K562 (cell line): ENCODE measurements around the gene MFNG. TPM values are rescaled to one million over a fixed set of nuclear protein-coding genes. Genes with fewer than 3 reads are reported as not detected.

Source experiments
- ATAC-seq: fragments of 200-7000 bp; cut with Tn5 transposase; 3 replicates; pipeline ENCODE4 v1.9.1; 2020; ENCODE audit warnings: moderate library complexity
- BruUV-seq: library from RNA; stranded (reverse); fragments of 400-500 nt; replicated peaks from 2 replicates; lab custom pipeline; 2021; lab: Mats Ljungman, UMichigan
- CTCF ChIA-PET: fragments of 300-600 bp; formaldehyde crosslinking; extraction: SDS; loops from one replicate; lab custom pipeline; 2021; ENCODE audit warnings: low intra/inter-chr PET ratio; lab: Yijun Ruan, JAX
- POLR2A ChIA-PET: fragments of 300-600, 350-650 bp; sonication (Branson Sonifier 250); formaldehyde crosslinking; extraction: SDS; loops from one replicate; lab custom pipeline; 2021; ENCODE audit warnings: antibody characterized with exemption, inconsistent platforms; lab: Yijun Ruan, JAX
- DNase-seq, 4 experiments: peaks; one replicate each; pipeline versions ENCODE4 v3.0.0 to v3.0.0-alpha.2; 2011 to 2018; ENCODE audit warnings: low spot score in 3 of 4, mixed read lengths in 3 of 4; ENCODE audit errors: extremely low read depth in 1 of 4
- FAIRE-seq: peaks from 2 replicates; lab custom pipeline; 2011; peaks lifted over from hg19 to GRCh38; lab: Jason Lieb, UNC
- H2AFZ ChIP-seq: 2 replicates; pipeline ENCODE4 v1.6.0; 2011; ENCODE audit warnings: low read depth, low read length, control low read depth, inconsistent platforms
- H3K27ac ChIP-seq: fragments of 200-600 bp; 3 replicates; pipeline ENCODE4 v1.8.0; 2011; ENCODE audit warnings: low read depth, mild to moderate bottlenecking, control low read depth, inconsistent platforms, low read length, moderate library complexity, mixed read lengths; ENCODE audit errors: extremely low read depth
- H3K27me3 ChIP-seq, 2 experiments: fragments of 300-600 bp in 1 of 2; 2 replicates in 1 of 2; 3 replicates in 1 of 2; pipeline versions ENCODE4 v1.6.0 to v1.8.0; 2011; ENCODE audit warnings: inconsistent platforms in 2 of 2, low read length in 2 of 2, mild to moderate bottlenecking in 1 of 2, mixed read lengths in 1 of 2, moderate library complexity in 1 of 2; ENCODE audit not compliant: control insufficient read depth in 2 of 2, insufficient read depth in 2 of 2
- H3K36me3 ChIP-seq: fragments of 300-600 bp; 3 replicates; pipeline ENCODE4 v1.8.0; 2011; ENCODE audit warnings: mild to moderate bottlenecking, low read length, inconsistent platforms; ENCODE audit not compliant: control insufficient read depth, insufficient read depth
- H3K4me1 ChIP-seq, 2 experiments: fragments of 200-600 bp in 1 of 2; replicated peaks in 1 of 2; 2 replicates in 1 of 2; 3 replicates in 1 of 2; pipeline versions ENCODE4 v1.5.1 to v1.8.0; 2011; ENCODE audit warnings: inconsistent platforms in 2 of 2, low read length in 2 of 2, mild to moderate bottlenecking in 1 of 2, mixed read lengths in 1 of 2, moderate library complexity in 1 of 2; ENCODE audit not compliant: control insufficient read depth in 2 of 2, insufficient read depth in 2 of 2
- H3K4me2 ChIP-seq: 2 replicates; pipeline ENCODE4 v1.6.1; 2011; ENCODE audit warnings: low read length, control low read depth, inconsistent platforms, mixed read lengths; ENCODE audit not compliant: insufficient read depth
- H3K4me3 ChIP-seq: fragments of 200-600 bp; sonication (generic), shearing (Covaris generic); 2 replicates; pipeline ENCODE4 v1.5.1; 2016; ENCODE audit warnings: control low read depth, inconsistent platforms
- H3K79me2 ChIP-seq: fragments of 200-600 bp; 3 replicates; pipeline ENCODE4 v1.8.0; 2011; ENCODE audit warnings: low read length, inconsistent platforms; ENCODE audit not compliant: control insufficient read depth, insufficient read depth
- H3K9ac ChIP-seq, 2 experiments: 2 replicates each; pipeline versions ENCODE4 v1.6.0 to v1.6.1; 2011; ENCODE audit warnings: low read depth in 2 of 2, low read length in 2 of 2, control low read depth in 1 of 2, inconsistent platforms in 1 of 2, mild to moderate bottlenecking in 1 of 2, mixed read lengths in 1 of 2; ENCODE audit not compliant: insufficient read depth in 1 of 2
- H3K9me1 ChIP-seq: one replicate; pipeline ENCODE4 v1.6.0; 2011; ENCODE audit warnings: inconsistent platforms, mild to moderate bottlenecking, low read length, moderate library complexity; ENCODE audit not compliant: control insufficient read depth, insufficient read depth
- H3K9me3 ChIP-seq: replicated peaks from 2 replicates; pipeline ENCODE4 v1.5.1; 2011; ENCODE audit warnings: low read depth, low read length, inconsistent platforms; ENCODE audit not compliant: control insufficient read depth, insufficient read depth
- H4K20me1 ChIP-seq: replicated peaks from 2 replicates; pipeline ENCODE4 v1.6.1; 2011; ENCODE audit warnings: low read length, inconsistent platforms, mixed read lengths; ENCODE audit not compliant: control insufficient read depth, insufficient read depth
- ATF1 ChIP-seq, 2 experiments: fragments of 450-650 bp in 1 of 2; IDR thresholded peaks; 2 replicates each; pipeline ENCODE4 v1.6.1; 2016; ENCODE audit warnings: missing compliant biosample characterization in 1 of 2, missing genetic modification characterization in 1 of 2
- CHCHD3 ChIP-seq: fragments of 250-450 bp; sonication (Bioruptor Pico); IDR thresholded peaks from 2 replicates; pipeline ENCODE4 v2.1.2; 2022; ENCODE audit warnings: mild to moderate bottlenecking
- ERF ChIP-seq: fragments of 450-650 bp; formaldehyde crosslinking; IDR thresholded peaks from 2 replicates; pipeline ENCODE4 v1.4.0; 2020; ENCODE audit warnings: mild to moderate bottlenecking, mixed read lengths
- ETV6 ChIP-seq, 3 experiments: fragments of 150-350 bp in 1 of 3; sonication (generic) in 1 of 3; formaldehyde crosslinking in 1 of 3; IDR thresholded peaks; 2 replicates each; pipeline versions ENCODE4 v1.6.1 to v1.8.0; 2014 to 2022; ENCODE audit warnings: borderline replicate concordance in 2 of 3, low read depth in 2 of 3, antibody characterized with exemption in 1 of 3, low read length in 1 of 3, mild to moderate bottlenecking in 1 of 3, missing genetic modification reagents in 1 of 3
- FOXK2 ChIP-seq, 2 experiments: fragments of 450-650 bp; IDR thresholded peaks in 1 of 2; conservative IDR thresholded peaks in 1 of 2; 2 replicates each; pipeline ENCODE4 v1.6.1; 2016; ENCODE audit warnings: low read depth in 2 of 2, mild to moderate bottlenecking in 1 of 2
- GABPB2 ChIP-seq: fragments of 250-450 bp; sonication (Bioruptor Pico); conservative IDR thresholded peaks from 2 replicates; pipeline ENCODE4 v1.5.1; 2021; ENCODE audit warnings: mild to moderate bottlenecking
- KAT2B ChIP-seq: IDR thresholded peaks from one replicate; pipeline ENCODE4 v1.6.1; 2012; ENCODE audit warnings: low read depth, mild to moderate bottlenecking, control low read depth, inconsistent platforms, low read length, moderate library complexity
- NR2C1 ChIP-seq, 2 experiments: fragments of 450-650 bp; IDR thresholded peaks; 2 replicates each; pipeline ENCODE4 v1.6.1; 2017; ENCODE audit warnings: mild to moderate bottlenecking in 2 of 2, antibody characterized with exemption in 1 of 2, inconsistent platforms in 1 of 2, missing compliant biosample characterization in 1 of 2, missing genetic modification characterization in 1 of 2
- WGBS: fragments of 100-300 bp; shearing (Covaris generic); methylation state at CpG from one replicate; pipeline ENCODE4 v1.1.6; 2016; ENCODE audit warnings: low coverage, mixed read lengths; ENCODE audit not compliant: insufficient coverage; ENCODE audit errors: missing lambda C conversion rate; 5-methylcytosine and 5-hydroxymethylcytosine counted together
- in situ Hi-C: fragments of 300-500 bp; cut with MboI; formaldehyde crosslinking; loops from 4 replicates; pipeline ENCODE4 v1.15.0; 2018; ENCODE audit warnings: inconsistent platforms, mixed read lengths
- intact Hi-C: fragments of 100-400 bp; cut with micrococcal nuclease; formaldehyde crosslinking; loops from 2 replicates; pipeline ENCODE4 v1.14.2; 2022
- polyA plus RNA-seq, 8 experiments: library from polyadenylated mRNA; depleted of rRNA in 4 of 8; stranded (reverse) in 5 of 8; unstranded in 3 of 8; fragments of >200 nt; fragmentation: Nextera tagmentation in 2 of 8; fragmentation: Illumina TruSeq in 1 of 8; extraction: Ambion mirVana in 2 of 8; extraction: Trizol in 1 of 8; gene quantifications; 2 replicates each; pipeline versions ENCODE4 v1.2.1 to v1.2.3, GENCODE V29; 2011 to 2014; ENCODE audit warnings: inconsistent platforms in 1 of 8, missing spikeins in 1 of 8
- total RNA-seq, 7 experiments: library from RNA; depleted of rRNA in 6 of 7; stranded (reverse); fragments of >200 nt in 6 of 7; fragmentation: Illumina TruSeq in 2 of 7; extraction: Trizol in 2 of 7; gene quantifications; 2 replicates each; pipeline versions ENCODE4 v1.2.1 to v1.2.3, GENCODE V29; 2011 to 2021; ENCODE audit warnings: low replicate concordance in 1 of 7

Gene MFNG
- total and polyA plus RNA-seq, 9 of the 15 experiments (the other 6 are each of a cell fraction or from before 2014, with no cell fraction given) = 0.13 to 0.73 (median 0.38) TPM; not detected in 4

- DNase-seq (no peak), FAIRE-seq (no peak), ATAC-seq (no peak)
- TF ChIP-seq ETV6 (IDR thresholded peaks at IDR 0.05; ENCODE audit: borderline replicate concordance in 1 of 2, low read depth in 2 of 2, low read length in 1 of 2) (no peak), ETV6 (CRISPR knock-in tag; IDR thresholded peaks at IDR 0.05; ENCODE audit: borderline replicate concordance) (no peak), FOXK2 (conservative IDR thresholded peaks at IDR 0.05 in 1 of 2, IDR thresholded peaks at IDR 0.05 in 1 of 2; ENCODE audit: low read depth in 2 of 2) (no peak), KAT2B (no peak), ATF1 (CRISPR knock-in tag; IDR thresholded peaks at IDR 0.05) (no peak), ATF1 (tag; IDR thresholded peaks at IDR 0.05) (no peak), CHCHD3 (CRISPR knock-in tag) (no peak), GABPB2 (CRISPR knock-in tag) (no peak), NR2C1 (IDR thresholded peaks at IDR 0.05) (no peak), NR2C1 (tag; IDR thresholded peaks at IDR 0.05) (no peak), ERF (CRISPR knock-in tag) (no peak)
- Histone ChIP-seq H3K9me1 (no peaks in the 10 kb centered on the region), H3K4me2 (no peak overlapping the region), H3K27ac (no peak overlapping the region), H3K9me3 (no peaks in the 10 kb centered on the region), H3K9ac (no peak overlapping the region), H3K79me2 (no peaks in the 10 kb centered on the region), H3K4me1 (peaks cover 5 to 33% of the 10 kb centered on the region in 2 experiments; a peak in 3 of 5 replicates), H2AFZ (no peak overlapping the region), H3K36me3 (no peaks in the 10 kb centered on the region), H4K20me1 (0 out of 2 replicates have a peak, but pooled peaks cover 5% of the 10 kb centered on the region), H3K27me3 (peaks cover 0 to 56% of the 10 kb centered on the region in 2 experiments; a peak in 3 of 5 replicates), H3K4me3 (no peak overlapping the region)
- POLR2A ChIA-PET = interaction anchor here (0.7 kb wide), 1 partner anchor 223 kb away, joined by 3 read pairs; no protein-coding TSS in a partner anchor
- CTCF ChIA-PET = no interaction called here
- intact Hi-C loops = no loop called here
- WGBS = 0% methylated on average over 5 of the region's 13 CpGs
- no TSS peak for BruUV-seq
- in situ Hi-C loops = no loop called here
These were observed 3.1 kb downstream of the MFNG start for GRCh38 chr22:37483050-37483449.
